ENCODE measurements around the gene GAS2.

DNA sequence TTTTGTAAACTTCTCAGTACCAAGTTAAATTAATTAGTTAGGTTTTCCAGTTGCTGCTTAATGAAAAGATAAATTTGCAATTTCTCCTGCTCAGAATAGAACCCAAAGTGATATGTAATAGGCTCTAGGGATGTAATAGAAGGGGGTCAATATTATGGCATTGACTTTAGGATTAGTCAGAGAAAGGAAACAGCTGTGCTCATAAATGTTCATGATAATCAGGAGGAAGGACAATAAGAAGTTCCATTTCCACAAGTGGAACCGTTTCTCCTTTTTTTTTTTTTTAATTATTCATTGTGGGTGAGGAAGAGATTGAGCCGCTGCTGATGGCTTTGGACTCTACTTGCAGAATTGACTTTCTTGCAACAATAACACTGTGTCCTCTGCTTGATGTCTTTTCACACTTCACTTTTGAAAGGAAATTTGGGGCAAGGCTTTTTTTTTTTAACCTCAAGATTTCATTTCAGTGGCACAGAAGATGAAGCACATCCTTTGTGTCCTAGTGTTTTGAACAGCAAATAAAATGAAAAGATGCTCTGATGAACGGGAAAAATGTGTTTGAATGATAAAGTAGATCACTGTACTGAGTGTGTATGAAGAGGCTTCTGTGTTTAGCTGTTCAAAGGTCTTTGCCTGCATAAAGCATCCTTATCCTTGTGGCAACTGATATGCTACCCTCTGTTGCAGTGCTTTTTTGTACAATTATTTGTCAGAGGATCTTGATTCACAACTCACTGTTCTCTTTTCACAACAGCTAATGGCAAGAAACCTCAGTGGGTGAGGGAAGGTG lies 62.4 kb downstream of the GAS2 start:
- no peak for TF ChIP-seq ZNF274 (IDR thresholded peaks at IDR 0.05; ENCODE audit: low read depth, low read length)
- no peak for TF ChIP-seq YY1 (IDR thresholded peaks at IDR 0.05; ENCODE audit: insufficient read depth, insufficient read length)
- TF ChIP-seq SUZ12 (IDR thresholded peaks at IDR 0.05; ENCODE audit: extremely low read depth, insufficient read depth, insufficient read length) = no peak
